Right ventricle myocardium inferior (tissue), 1 donor: ENCODE measurements around the gene SYT11. TPM values are rescaled to one million over a fixed set of nuclear protein-coding genes. Genes with fewer than 3 reads are reported as not detected.
"Not testable (repeated sequence)": the region's sequence is repeated elsewhere in the genome, so short reads cannot be mapped to it uniquely, and the experiment has no call there.

ENCODE experiments used
- ATAC-seq: fragments of 200-7000 bp; cut with Tn5 transposase; one replicate; pipeline ENCODE4 v1.9.1; 2020; ENCODE audit warnings: mild to moderate bottlenecking, moderate library complexity
- DNase-seq: peaks from one replicate; pipeline ENCODE4 v3.0.0; 2021; ENCODE audit errors: missing footprints
- intact Hi-C: fragments of 100-400 bp; cut with DNase I; formaldehyde crosslinking; loops from one replicate; pipeline ENCODE4 v1.11.0; 2022
- total RNA-seq: library from RNA; stranded (reverse); fragmentation: NEBNext Ultra II Directional; extraction: Animal tissue kit (Norgen Biotek cat#: 25700); gene quantifications from one replicate; pipeline ENCODE4 v1.2.1, GENCODE V29; 2021
- donor health status: DM: no; HTN: yes; CAD: no; lungs with severe emphysema.

The SYT11 gene
- total RNA-seq, 1 donor from 2014 or later, result 9.2 TPM

DNA sequence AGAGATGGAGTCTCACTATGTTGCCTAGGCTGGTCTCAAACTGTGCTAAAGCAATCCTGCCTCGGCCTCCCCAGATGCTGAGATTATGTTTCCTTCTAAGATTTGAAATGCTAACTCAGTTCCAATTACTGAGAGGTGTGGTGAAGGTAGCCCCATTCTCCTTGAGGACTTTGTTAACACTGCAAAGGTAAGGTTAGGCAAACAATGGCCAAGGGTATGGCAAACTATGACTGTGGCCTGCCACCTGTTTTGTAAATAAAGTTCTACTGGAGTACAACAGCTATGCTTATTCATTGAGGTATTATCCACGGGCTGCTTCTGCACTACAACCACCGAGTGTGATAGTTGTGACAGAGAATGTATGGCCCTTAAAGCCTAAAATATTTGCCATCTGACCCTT is 61.4 kb downstream of the SYT11 start:
- ATAC-seq (no peak), DNase-seq (no peak)
- intact Hi-C loops, result no loop called here

DNA sequence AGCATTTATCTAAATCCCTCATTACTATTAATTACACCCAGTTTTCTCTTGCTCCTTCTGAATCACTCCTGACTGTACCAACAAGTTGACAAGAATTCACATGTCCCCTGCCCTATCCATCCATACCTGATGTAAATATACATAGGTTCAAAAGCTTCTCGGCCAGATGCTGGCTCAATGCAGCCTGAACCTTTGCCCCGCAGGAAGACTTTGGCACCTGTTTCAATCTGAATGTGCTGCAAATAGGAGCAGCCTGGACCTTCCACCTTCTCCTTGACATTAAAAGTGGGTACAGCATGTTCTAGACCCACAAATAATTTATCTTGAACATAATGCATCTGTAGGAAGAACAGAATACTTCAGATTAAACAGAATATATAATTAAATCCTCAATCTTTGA is 66.1 kb downstream of the SYT11 start:
- DNase-seq (no peak), ATAC-seq (no peak)
- intact Hi-C loops, result no loop called here

DNA sequence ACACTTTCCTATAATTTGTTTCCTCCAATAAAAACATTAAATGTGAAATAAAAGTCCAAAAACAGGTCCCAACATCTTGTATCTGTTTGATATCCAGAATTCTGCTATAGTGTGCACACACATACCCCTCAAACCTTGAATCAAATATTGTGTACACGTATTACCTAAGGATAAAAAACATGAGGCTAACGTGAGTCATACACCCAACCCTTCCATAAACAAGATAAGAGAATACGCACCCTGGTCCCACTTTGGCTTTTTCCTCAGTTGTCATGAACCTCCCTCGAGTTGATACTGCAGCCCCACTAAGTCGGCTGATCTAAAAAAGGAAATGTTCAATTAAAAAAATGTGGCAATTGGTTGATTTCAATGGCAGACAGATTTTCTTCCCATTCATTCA is 69.7 kb downstream of the SYT11 start:
- no peak for DNase-seq
- ATAC-seq, result no peak
- intact Hi-C loops, result no loop called here

DNA sequence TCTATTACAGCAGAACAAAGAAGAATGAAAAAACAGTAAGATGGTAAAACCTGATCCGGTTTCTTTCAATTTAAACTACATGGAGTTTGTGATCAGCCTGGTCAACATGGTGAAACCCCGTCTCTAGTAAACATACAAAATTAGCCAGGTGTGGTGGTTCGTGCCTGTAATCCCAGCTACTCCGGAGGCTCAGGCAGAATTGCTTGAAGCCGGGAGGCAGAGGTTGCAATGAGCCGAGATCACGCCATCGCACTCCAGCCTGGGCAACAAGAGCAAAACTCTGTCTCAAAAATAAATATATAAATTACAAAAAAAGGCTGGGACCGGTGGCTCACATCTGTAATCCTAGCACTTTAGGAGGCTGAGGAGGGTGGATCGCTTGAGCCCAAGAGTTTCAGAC is 71.4 kb downstream of the SYT11 start:
- not testable (repeated sequence) for ATAC-seq, DNase-seq
- intact Hi-C loops, result loop anchor here (5.0 kb wide), 1 partner anchor 122 kb away; the partner anchor contains the start of genes LAMTOR2 and UBQLN4

DNA sequence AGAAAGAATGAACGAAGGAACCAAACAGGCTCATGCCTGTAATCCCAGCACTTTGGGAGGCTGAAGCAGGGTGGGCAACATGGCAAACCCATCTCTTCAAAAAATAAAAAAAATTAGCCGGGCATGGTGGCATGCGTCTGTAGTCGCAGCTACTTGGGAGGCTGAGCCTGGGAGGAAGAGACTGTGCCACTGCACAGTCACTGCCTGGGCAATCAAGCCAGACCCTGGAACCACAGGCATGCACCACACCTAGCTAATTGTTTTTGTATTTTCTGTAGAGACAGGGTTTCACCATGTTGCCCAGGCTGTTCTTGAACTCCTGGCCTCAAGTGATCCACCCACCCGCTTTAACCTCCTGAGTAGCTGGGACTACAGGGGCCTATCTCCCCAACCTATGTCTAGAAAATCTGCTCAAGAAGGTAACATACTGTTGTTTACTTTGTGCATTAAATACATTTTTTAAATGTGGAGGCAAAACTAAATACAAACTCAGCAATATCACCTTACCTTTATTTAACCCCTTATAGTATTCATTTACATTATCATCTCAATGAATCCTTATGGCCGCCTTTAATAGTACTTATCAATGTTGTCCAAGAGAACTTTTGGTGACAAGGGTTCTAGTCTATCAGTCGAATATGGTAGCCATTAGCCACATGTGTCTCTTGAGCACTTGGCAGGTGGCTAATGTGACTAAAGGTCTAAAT is 72.1 kb downstream of the SYT11 start:
- no peak for DNase-seq
- intact Hi-C loops, result loop anchor here (5.0 kb wide), 1 partner anchor 121 kb away; the partner anchor contains the start of genes LAMTOR2 and UBQLN4
- ATAC-seq, result no peak

DNA sequence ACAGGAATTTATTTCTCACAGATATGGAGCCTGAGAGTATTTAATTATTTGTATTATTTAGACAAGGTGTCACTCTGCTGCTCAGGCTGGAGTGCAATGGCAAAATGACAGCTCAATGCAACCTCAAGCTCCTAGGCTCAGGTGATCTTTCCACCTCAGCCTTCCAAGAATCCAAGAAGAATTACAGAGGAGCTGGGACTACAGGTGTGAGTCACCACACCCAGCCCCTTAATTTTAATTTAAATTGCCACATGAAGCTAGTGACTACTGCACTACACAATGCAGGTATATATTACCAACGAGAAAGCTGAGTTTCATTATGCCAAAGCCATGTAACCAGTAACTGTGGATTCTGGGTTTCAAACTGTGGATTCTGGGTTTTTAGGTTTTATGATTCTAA is 72.7 kb downstream of the SYT11 start:
- intact Hi-C loops, result loop anchor here (5.0 kb wide), 1 partner anchor 120 kb away; the partner anchor contains the start of genes LAMTOR2 and UBQLN4
- ATAC-seq (no peak), DNase-seq (no peak)

DNA sequence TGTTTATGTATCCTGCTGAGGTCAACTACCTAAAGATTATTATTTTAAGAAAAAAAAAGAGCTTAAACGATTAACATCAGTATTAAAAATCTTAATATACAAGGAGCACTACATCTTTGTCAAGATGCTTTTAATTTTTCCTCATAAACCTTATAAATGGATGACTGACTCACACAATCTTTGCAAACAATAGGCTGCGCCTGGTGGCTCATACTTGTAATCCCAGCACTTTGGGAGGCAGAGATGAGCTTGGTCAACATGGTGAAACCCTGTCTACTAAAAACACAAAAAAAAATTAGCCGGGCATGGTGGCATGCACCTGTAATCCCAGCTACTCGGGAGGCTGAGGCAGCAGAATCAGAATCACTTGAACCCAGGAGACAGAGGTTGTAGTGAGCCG is 73.1 kb downstream of the SYT11 start:
- DNase-seq (no peak), ATAC-seq (no peak)
- intact Hi-C loops, result loop anchor here (5.0 kb wide), 1 partner anchor 120 kb away; the partner anchor contains the start of genes LAMTOR2 and UBQLN4

DNA sequence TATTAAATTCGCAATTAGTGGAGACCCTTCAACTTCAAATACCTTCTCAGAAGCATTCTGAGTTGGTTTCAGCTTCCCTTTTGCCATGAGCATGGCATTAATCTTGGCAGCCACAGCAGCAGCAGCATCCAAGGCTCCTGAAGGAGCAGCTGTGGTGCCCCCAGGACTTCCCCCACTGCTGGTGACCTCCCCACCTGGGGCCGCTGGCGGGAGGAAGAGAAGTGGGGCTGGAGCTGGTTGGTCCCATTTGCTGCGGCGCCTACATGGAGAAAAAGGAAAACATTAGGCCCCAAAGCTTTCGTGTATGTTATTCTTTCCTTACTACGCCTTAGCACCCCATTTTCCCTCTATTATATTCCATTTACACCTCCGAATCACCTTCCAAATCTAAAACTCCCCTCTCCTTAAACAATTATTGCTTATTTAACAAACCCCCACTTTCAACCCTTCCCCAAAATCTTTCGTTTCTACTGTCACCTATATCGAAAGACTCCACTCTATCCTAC is 74.3 kb downstream of the SYT11 start:
- intact Hi-C loops, result loop anchor here (5.0 kb wide), 1 partner anchor 119 kb away; the partner anchor contains the start of genes LAMTOR2 and UBQLN4
- DNase-seq, result no peak
- no peak for ATAC-seq

DNA sequence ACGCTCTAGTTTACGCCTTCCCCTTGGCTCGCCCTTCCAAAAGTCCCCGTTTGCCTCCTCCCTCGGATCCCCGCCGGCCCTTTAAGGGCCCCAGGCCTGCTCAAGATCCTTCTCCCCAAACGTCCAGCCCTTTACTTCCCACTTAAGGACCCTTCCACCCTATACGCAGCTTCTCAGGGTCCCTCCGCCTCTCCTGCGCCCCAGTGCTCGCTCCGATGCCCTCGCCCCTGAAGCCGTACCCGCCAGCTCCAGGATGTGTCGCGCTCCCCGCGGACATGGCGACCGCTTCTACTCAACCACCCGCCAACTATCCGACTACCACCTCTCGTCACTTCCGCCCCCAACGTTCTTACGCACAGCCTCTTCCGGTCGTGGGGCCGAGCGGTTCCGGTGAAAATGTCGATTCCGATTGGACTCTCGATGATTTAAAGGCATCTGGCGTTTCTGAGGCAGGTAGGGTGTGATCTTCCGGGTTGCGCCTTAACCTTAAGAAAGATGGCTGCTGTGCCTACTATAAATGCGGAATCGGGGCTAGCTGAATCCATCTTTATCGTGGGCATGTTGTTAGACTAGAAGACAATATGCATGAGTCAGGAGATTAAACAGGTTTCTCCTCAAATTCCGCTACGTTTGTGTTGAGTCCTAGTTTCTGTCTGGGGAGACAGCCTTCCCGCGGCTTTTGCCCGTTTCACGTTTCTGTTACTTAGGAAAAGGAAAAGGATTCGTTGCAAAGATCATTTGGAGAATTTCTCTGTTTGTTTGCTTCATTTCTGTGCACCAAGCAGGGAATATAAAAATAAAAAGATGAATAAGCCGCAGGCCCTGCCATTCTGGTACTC is 74.9 kb downstream of the SYT11 start, which contains the start of gene KHDC4:
Gene KHDC4 (minus strand): TSS at position 317 of the 839 bp plus-strand sequence. CDS start 40 bp downstream, at position 277.
- ATAC-seq, result peak; percentile 99
- DNase-seq, result peak; percentile 97
- intact Hi-C loops, result loop anchor here (5.0 kb wide), 1 partner anchor 118 kb away; the partner anchor contains the start of genes LAMTOR2 and UBQLN4

Other genes with a start within 250 kb of the SYT11 start
- gene MSTO1, start 249.3 kb upstream of the SYT11 start, total RNA-seq, result 15.3 TPM
- 62.6 TPM for gene YY1AP1, start 170.8 kb upstream of the SYT11 start, total RNA-seq
- 105 TPM for gene DAP3, start 170.5 kb upstream of the SYT11 start, total RNA-seq
- 19.3 TPM for gene GON4L, start 2.4 kb upstream of the SYT11 start, total RNA-seq
- gene RIT1, start 51.8 kb downstream of the SYT11 start, total RNA-seq, result 21.7 TPM
- 22.0 TPM for gene KHDC4, start 74.8 kb downstream of the SYT11 start, total RNA-seq
- not detected for gene RXFP4, start 82.1 kb downstream of the SYT11 start, total RNA-seq
- 61.8 TPM for gene ARHGEF2, start 119.0 kb downstream of the SYT11 start, total RNA-seq
- gene SSR2, start 161.4 kb downstream of the SYT11 start, total RNA-seq, result 79.9 TPM
- gene UBQLN4, start 194.2 kb downstream of the SYT11 start, total RNA-seq, result 33.5 TPM
- gene LAMTOR2, start 195.2 kb downstream of the SYT11 start, total RNA-seq, result 63.8 TPM
- not detected for gene RAB25, start 201.6 kb downstream of the SYT11 start, total RNA-seq
- 0.24 TPM for gene MEX3A, start 222.9 kb downstream of the SYT11 start, total RNA-seq